ENCODE data around the gene GLOD4.

GRCh38 chr17:728911-729310 lies 53.2 kb downstream of the GLOD4 start:
- TF ChIP-seq CTCF (IDR thresholded peaks at IDR 0.05): no peak
- no peak for TF ChIP-seq POLR2A (IDR thresholded peaks at IDR 0.05)
- TF ChIP-seq POLR2AphosphoS5 (IDR thresholded peaks at IDR 0.05): no peak
- TF ChIP-seq EP300 (IDR thresholded peaks at IDR 0.05): no peak

All from sigmoid colon (tissue), 4 donors.